Effector memory CD4-positive, alpha-beta T cell (primary cell): Measurements from ENCODE around the gene NLE1.
"Not testable (repeated sequence)": the region's sequence is repeated elsewhere in the genome, so short reads cannot be mapped to it uniquely, and the experiment has no call there.

Experiments
- DNase-seq, 3 donors: peaks; one replicate each; pipeline ENCODE4 v3.0.0-alpha.2; 2020
- H3K27ac ChIP-seq: 2 replicates; pipeline ENCODE4 v1.7.0; 2013; ENCODE audit warnings: mild to moderate bottlenecking, low read length, moderate library complexity; ENCODE audit not compliant: insufficient read depth, poor library complexity, severe bottlenecking
- H3K27me3 ChIP-seq: replicated peaks from 2 replicates; pipeline ENCODE4 v1.7.0; 2013; ENCODE audit warnings: mild to moderate bottlenecking, low read length; ENCODE audit not compliant: insufficient read depth, control insufficient read depth, poor library complexity, severe bottlenecking
- H3K36me3 ChIP-seq: 2 replicates; pipeline ENCODE4 v1.7.0; 2013; ENCODE audit warnings: mild to moderate bottlenecking, low read length, moderate library complexity; ENCODE audit not compliant: control insufficient read depth, insufficient read depth
- H3K4me1 ChIP-seq: 2 replicates; pipeline ENCODE4 v1.7.0; 2013; ENCODE audit warnings: low read length, mild to moderate bottlenecking; ENCODE audit not compliant: control insufficient read depth, insufficient read depth, poor library complexity, severe bottlenecking
- H3K4me3 ChIP-seq: 2 replicates; pipeline ENCODE4 v1.7.0; 2013; ENCODE audit warnings: low read length, low read depth, mild to moderate bottlenecking; ENCODE audit not compliant: insufficient read depth, poor library complexity, severe bottlenecking
- H3K9me3 ChIP-seq: 2 replicates; pipeline ENCODE4 v1.7.0; 2013; ENCODE audit warnings: mild to moderate bottlenecking, low read length, moderate library complexity; ENCODE audit not compliant: control insufficient read depth

Gene NLE1

GRCh38 chr17:35163886-35164285 is 21.8 kb upstream of the NLE1 start:
- Histone ChIP-seq H3K4me1 (peaks cover 26% of the 10 kb centered on the region), H3K27ac (no peak overlapping the region), H3K36me3 (no peaks in the 10 kb centered on the region), H3K27me3 (no peaks in the 10 kb centered on the region), H3K4me3 (no peak overlapping the region), H3K9me3 (no peaks in the 10 kb centered on the region)
- no peak for DNase-seq

- H3K4me1 ChIP-seq, result peaks cover 26% of the 10 kb centered on the region
- no peak for DNase-seq
- no peaks in the 10 kb centered on the region for H3K27me3 ChIP-seq
- H3K4me3 ChIP-seq, result no peak overlapping the region
- H3K9me3 ChIP-seq, result no peaks in the 10 kb centered on the region
- H3K27ac ChIP-seq, result peak overlapping the region; percentile 70
- H3K36me3 ChIP-seq, result no peaks in the 10 kb centered on the region
Observed at GRCh38 chr17:35162755-35163154, 20.7 kb upstream of the NLE1 start.

- H3K4me3 ChIP-seq, result no peak overlapping the region
- no peaks in the 10 kb centered on the region for H3K27me3 ChIP-seq
- DNase-seq, result no peak
- peaks cover 26% of the 10 kb centered on the region for H3K4me1 ChIP-seq
- H3K9me3 ChIP-seq, result no peaks in the 10 kb centered on the region
- peak overlapping the region; percentile 70 for H3K27ac ChIP-seq
- no peaks in the 10 kb centered on the region for H3K36me3 ChIP-seq
Observed at GRCh38 chr17:35161281-35161761, 19.2 kb upstream of the NLE1 start.

GRCh38 chr17:35160354-35161201 is 18.5 kb upstream of the NLE1 start:
- peaks cover 24% of the 10 kb centered on the region for H3K4me1 ChIP-seq
- no peaks in the 10 kb centered on the region for H3K27me3 ChIP-seq
- no peaks in the 10 kb centered on the region for H3K9me3 ChIP-seq
- DNase-seq, result peak in 1 of 3 donors; percentile 32
- H3K27ac ChIP-seq, result peak overlapping the region; percentile 70
- no peak overlapping the region for H3K4me3 ChIP-seq
- H3K36me3 ChIP-seq, result no peaks in the 10 kb centered on the region

GRCh38 chr17:35159940-35160339 is 17.8 kb upstream of the NLE1 start:
- Histone ChIP-seq H3K27ac (peak overlapping the region; percentile 9), H3K27me3 (no peaks in the 10 kb centered on the region), H3K36me3 (no peaks in the 10 kb centered on the region), H3K9me3 (no peaks in the 10 kb centered on the region), H3K4me3 (no peak overlapping the region), H3K4me1 (peaks cover 18% of the 10 kb centered on the region)
- no peak for DNase-seq

- no peaks in the 10 kb centered on the region for H3K27me3 ChIP-seq
- no peak overlapping the region for H3K27ac ChIP-seq
- H3K36me3 ChIP-seq, result no peaks in the 10 kb centered on the region
- no peak for DNase-seq
- H3K4me1 ChIP-seq, result no peaks in the 10 kb centered on the region
- no peaks in the 10 kb centered on the region for H3K9me3 ChIP-seq
- no peak overlapping the region for H3K4me3 ChIP-seq
Observed at GRCh38 chr17:35155246-35155645, 13.1 kb upstream of the NLE1 start.

GRCh38 chr17:35154196-35155165 is 12.4 kb upstream of the NLE1 start:
- Histone ChIP-seq H3K9me3 (no peaks in the 10 kb centered on the region), H3K4me1 (no peaks in the 10 kb centered on the region), H3K36me3 (no peaks in the 10 kb centered on the region), H3K4me3 (no peak overlapping the region), H3K27ac (no peak overlapping the region), H3K27me3 (no peaks in the 10 kb centered on the region)
- no peak for DNase-seq

- no peaks in the 10 kb centered on the region for H3K4me1 ChIP-seq
- no peaks in the 10 kb centered on the region for H3K27me3 ChIP-seq
- H3K36me3 ChIP-seq, result no peaks in the 10 kb centered on the region
- no peak for DNase-seq
- no peak overlapping the region for H3K27ac ChIP-seq
- no peaks in the 10 kb centered on the region for H3K9me3 ChIP-seq
- H3K4me3 ChIP-seq, result no peak overlapping the region
Observed at GRCh38 chr17:35152421-35153140, 10.5 kb upstream of the NLE1 start.

GRCh38 chr17:35151080-35151479 is 9.0 kb upstream of the NLE1 start:
- H3K4me1 ChIP-seq, H3K27ac ChIP-seq, H3K27me3 ChIP-seq, H3K36me3 ChIP-seq, H3K4me3 ChIP-seq, H3K9me3 ChIP-seq, DNase-seq: not testable (repeated sequence)
